Activated CD8-positive, alpha-beta memory T cell treated with anti-CD3 and anti-CD28 coated beads, Interleukin-2, amount 50 U/mL, for 24 hours (primary cell): ENCODE data around the gene RPL27A.

Experiments
- DNase-seq: peaks from one replicate; pipeline ENCODE4 v3.0.0-alpha.2; 2020; ENCODE audit errors: extremely low read depth

RPL27A gene

DNA sequence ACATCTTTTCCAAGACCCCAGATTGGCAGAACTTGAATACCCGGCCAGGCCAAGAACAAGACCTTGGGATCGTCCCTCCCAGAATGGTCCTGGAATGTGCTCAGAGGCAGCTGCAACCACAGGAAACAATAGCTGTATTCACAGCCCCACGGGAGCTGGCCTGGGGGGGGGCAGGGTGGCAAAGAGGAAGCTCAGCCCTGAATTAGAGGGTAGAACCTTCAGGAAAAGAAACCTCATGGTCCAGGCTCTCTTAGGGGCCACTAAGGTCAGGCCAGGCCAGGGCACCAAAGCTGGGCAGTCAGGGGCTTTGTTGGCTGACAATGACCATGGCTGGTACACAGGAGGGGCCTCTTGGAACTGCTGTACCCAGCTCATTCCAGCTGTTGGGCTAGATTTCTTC, 17.3 kb downstream of the RPL27A start:
- DNase-seq: no peak

GRCh38 chr11:8701891-8702597, 19.5 kb downstream of the RPL27A start:
- no peak for DNase-seq

- no peak for DNase-seq
Measured at GRCh38 chr11:8702598-8702915, 20.0 kb downstream of the RPL27A start.

- no peak for DNase-seq
Measured at GRCh38 chr11:8704136-8704535, 21.5 kb downstream of the RPL27A start.

DNA sequence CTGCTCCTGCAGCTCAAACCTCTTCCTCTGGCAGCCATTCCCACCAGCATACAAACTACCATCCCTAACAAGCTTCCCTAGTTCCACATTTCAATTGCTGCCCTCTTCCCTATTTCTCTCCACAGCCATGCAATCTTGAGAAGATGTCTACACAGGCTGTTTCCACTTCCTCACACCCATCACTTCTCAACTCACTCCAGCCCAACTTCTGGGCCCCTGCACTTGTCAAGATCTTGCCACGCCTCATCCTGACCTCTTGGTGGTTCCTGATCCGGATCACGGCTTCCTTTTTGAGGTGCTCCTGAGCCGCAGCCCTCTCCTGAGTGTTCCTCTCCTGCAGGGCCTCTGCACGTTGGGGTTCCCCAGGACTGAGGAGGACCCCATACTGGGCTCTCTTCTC, 22.6 kb downstream of the RPL27A start:
- no peak for DNase-seq

DNA sequence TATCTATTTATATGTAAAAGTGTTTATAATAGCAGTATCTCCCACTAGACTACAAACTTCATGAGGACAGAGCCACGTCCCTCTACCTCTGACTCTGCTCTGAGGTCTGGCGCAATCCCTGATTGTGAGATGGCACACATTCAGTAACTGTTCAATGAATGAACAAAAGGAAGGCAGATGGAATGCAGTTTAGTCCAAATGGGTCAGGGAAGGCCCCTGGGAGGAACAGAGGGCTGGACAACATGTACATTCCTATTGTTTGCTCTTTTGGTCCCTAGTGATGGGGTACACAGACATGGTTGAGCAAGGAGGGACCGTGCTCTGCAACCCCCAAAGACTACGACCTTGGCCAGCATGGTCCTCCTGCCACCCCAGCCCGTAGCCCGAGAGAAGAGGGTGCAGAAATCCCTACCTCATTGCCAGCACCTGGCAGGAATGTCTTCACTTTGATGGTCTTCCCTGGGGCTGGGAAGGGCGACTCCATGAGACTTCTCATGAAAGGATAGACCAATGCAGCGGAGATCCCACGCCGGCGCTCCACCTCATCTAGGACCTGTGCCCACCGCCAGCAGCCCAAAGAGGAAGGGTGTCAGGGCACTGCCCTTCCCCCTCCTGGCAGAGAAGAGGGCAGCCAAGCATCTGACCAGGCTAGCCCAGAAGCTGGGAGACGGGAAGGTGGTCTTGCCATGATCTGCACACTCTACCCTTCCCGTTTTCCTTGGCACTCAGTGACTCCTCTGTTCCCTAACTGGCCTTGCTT, 24.3 kb downstream of the RPL27A start:
- DNase-seq: no peak

GRCh38 chr11:8707541-8708191, 25.1 kb downstream of the RPL27A start:
- no peak for DNase-seq

DNA sequence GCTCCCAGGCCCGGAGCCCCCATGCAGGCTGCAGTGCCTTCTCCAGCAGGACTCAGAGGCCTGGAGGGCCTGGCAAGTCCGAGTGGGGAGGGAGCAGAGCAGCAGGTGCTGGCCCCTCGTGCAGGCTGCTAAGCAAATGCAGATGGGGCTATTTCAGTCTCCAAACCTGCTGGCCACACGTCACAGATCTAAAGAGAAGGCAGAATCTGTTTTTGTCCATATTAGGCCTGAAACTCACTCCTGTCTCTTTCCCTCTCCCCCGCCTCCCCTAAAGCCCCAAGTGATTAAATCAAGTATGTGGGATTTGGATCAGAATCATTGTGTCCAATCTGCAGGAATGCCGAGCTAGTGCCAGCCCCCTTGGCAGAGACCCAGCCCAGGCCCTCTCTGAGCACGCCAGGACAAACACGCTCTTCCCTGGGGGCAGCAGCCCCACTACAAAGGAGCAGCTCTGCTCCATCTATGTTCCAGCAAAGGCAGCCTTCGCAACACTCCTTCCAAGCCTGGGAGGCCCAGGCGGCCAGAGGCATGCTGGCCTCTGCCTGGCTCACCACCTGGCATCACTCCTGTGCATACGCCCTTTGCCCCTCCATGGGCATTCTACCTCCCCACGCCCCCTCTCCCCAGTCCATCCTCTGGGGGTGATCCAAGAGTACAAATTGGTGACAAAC, 26.5 kb downstream of the RPL27A start:
- no peak for DNase-seq

DNA sequence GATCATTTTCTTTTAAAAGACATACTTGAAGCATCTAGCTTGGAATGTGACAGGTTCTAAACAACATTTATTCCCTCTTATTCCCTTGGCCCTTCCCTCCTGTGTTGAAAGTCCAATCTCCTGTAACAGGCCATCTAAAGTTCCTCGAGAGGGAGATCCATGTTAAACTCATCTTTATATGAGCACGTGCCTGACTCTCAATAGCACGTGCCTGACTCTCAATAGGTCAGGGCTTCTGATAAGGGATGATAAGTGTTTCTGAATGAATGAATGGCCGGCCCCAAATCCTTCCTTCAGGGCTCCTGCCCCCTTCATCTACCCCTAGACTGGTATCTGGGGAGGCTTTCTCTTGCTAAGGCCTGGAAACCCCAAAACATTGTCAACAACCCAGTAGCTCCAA, 27.2 kb downstream of the RPL27A start:
- no peak for DNase-seq

- no peak for DNase-seq
Measured at GRCh38 chr11:8711895-8712442, 29.4 kb downstream of the RPL27A start.

- no peak for DNase-seq
Measured at GRCh38 chr11:8712506-8712905, 29.9 kb downstream of the RPL27A start.

DNA sequence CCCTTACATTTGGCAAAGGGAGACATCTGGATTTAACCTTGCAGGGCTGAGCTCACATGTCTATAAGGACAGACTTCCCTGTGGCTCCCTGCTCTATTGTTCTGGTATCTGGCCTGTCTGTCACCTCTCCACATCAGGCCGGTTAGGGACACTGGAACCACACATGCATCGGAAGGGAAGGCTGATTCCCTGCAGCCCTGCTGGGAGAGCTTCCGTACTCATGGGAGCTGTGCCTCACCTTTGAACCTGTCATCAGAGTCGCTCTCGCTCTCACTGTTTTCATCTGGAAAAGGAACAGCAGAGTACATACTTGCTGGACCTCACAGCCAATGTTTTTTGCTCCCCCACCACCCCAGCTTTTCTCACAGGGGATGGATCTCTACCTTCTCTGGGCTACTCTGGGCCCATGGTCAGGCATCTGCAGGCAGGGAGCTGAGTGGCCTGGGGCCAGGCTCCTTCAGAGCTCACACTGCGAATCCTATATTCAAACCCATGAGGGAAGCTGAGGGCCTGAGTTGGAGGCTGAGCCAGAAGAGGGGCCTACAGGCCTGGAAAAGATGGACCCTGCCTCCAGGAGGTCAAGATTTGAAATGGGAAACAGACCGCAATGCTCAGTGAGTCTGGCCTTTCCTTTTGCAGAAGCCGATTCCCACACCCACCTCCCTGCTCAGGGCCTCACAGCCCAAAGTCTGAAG, 31.3 kb downstream of the RPL27A start:
- no peak for DNase-seq

GRCh38 chr11:8714622-8715225, 32.1 kb downstream of the RPL27A start:
- no peak for DNase-seq

GRCh38 chr11:8715501-8715900, 32.9 kb downstream of the RPL27A start:
- DNase-seq: no peak

DNA sequence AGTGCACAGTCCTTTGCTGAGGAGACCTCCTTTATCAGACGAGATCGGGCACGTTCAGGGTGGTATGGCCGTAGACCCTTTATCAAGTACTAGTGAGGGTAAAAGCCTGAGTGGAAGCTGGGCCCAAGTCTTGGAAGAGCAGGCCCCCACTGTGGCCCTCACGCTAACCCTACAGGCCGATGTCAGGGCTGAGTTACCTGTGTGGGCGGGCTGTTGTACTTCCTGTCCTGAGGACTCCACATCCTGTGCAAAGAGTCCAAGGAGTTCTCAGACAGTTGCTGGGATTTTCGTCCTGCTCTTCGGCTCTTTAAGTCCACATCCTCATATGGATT, 34.9 kb downstream of the RPL27A start:
- DNase-seq: no peak

GRCh38 chr11:8717876-8718753, 35.5 kb downstream of the RPL27A start:
- DNase-seq: no peak

GRCh38 chr11:8719211-8719649, 36.6 kb downstream of the RPL27A start:
- no peak for DNase-seq

GRCh38 chr11:8719721-8720120, 37.1 kb downstream of the RPL27A start:
- DNase-seq: no peak

DNA sequence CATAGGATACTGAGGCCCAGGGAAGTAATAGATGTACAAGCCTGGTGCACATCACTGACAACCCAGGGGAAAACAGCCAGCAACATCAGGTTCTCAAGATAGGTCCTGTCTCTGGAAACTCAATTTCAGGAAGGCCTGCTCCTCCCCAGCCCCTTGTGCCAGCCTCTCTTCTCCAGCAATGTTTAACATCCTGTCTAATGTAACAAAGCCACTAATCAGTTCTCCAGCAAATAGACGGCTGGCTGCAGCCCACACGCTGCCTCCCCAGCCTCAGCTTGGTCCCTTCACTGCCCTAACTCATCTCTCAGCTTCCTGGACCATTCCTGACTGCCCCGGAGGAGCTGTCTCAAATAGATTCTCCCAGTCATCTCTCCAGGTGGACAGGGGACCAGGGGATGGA, 37.8 kb downstream of the RPL27A start:
- DNase-seq: no peak

- DNase-seq: no peak
Measured at GRCh38 chr11:8720868-8721608, 38.4 kb downstream of the RPL27A start.
